BE2C (cell line): ENCODE measurements around the gene TMCO1.
"Not testable (repeated sequence)": the region's sequence is repeated elsewhere in the genome, so short reads cannot be mapped to it uniquely, and the experiment has no call there.

Experiments
- DNase-seq: peaks from one replicate; pipeline ENCODE4 v3.0.0-alpha.2; 2020
- H3K27me3 ChIP-seq: fragments of 250-450 bp; sonication (Bioruptor Pico); 2 replicates; pipeline ENCODE4 v1.5.1; 2020; ENCODE audit warnings: mild to moderate bottlenecking
- H3K36me3 ChIP-seq: fragments of 250-450 bp; sonication (Bioruptor Pico); 2 replicates; pipeline ENCODE4 v1.5.1; 2020; ENCODE audit warnings: mild to moderate bottlenecking
- H3K4me1 ChIP-seq: fragments of 250-450 bp; sonication (Bioruptor Pico); 2 replicates; pipeline ENCODE4 v1.5.1; 2020
- H3K4me3 ChIP-seq: 2 replicates; pipeline ENCODE4 v1.5.1; 2011; ENCODE audit warnings: low read depth, low read length
- H3K9me3 ChIP-seq: fragments of 250-450 bp; sonication (Bioruptor Pico); 2 replicates; pipeline ENCODE4 v1.5.1; 2020
- TF ChIP-seq, protein P1 (sequence below): IDR thresholded peaks from 2 replicates; pipeline ENCODE4 v1.5.1; 2012; ENCODE audit warnings: mild to moderate bottlenecking, low read depth, low read length

TMCO1 gene

DNA sequence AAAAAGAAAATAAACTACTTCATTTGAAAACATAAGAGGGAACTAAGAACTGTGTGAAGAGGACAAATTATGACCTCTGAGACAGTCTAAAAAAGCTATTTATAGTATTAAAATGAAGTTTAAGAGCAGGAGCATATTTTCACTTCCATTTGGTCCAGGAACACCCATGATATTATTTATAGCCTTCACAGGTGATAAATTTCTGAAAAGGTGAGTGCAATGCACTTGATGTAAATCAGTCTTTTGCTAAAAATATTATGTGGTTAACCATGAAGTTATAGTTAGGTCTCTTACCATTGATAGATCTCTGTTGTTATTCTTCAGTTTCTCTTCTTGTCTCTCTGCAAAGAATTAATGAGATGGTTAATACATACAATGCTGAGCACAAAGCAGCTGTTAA is 14.7 kb downstream of the TMCO1 start:
- Histone ChIP-seq H3K36me3 (peaks cover 29% of the 10 kb centered on the region), H3K9me3 (no peaks in the 10 kb centered on the region), H3K4me1 (no peaks in the 10 kb centered on the region), H3K4me3 (no peak overlapping the region), H3K27me3 (no peaks in the 10 kb centered on the region)
- no peak for DNase-seq
- TF ChIP-seq, protein P1, sequence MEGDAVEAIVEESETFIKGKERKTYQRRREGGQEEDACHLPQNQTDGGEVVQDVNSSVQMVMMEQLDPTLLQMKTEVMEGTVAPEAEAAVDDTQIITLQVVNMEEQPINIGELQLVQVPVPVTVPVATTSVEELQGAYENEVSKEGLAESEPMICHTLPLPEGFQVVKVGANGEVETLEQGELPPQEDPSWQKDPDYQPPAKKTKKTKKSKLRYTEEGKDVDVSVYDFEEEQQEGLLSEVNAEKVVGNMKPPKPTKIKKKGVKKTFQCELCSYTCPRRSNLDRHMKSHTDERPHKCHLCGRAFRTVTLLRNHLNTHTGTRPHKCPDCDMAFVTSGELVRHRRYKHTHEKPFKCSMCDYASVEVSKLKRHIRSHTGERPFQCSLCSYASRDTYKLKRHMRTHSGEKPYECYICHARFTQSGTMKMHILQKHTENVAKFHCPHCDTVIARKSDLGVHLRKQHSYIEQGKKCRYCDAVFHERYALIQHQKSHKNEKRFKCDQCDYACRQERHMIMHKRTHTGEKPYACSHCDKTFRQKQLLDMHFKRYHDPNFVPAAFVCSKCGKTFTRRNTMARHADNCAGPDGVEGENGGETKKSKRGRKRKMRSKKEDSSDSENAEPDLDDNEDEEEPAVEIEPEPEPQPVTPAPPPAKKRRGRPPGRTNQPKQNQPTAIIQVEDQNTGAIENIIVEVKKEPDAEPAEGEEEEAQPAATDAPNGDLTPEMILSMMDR = no peak

DNA sequence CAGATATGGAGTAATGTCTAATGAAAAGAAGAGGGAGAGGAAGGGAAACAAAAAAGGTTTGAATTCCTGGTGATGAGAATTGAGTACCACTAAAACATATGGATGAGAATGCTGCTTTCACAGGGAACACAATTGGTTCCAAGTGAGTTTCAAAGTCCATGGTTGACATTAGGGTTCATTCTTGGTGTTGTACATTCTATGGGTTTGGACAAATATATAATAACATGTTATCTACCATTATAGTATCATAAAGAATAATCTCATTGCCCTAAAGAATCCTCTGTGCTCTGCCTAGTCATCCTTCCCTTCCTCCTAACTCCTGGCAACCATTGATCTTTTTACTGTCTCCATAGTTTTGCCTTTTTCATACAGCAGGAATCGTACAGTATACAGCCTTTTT is 20.1 kb downstream of the TMCO1 start:
- Histone ChIP-seq H3K36me3 (peaks cover 27% of the 10 kb centered on the region), H3K27me3 (no peaks in the 10 kb centered on the region), H3K4me1 (no peaks in the 10 kb centered on the region)

DNA sequence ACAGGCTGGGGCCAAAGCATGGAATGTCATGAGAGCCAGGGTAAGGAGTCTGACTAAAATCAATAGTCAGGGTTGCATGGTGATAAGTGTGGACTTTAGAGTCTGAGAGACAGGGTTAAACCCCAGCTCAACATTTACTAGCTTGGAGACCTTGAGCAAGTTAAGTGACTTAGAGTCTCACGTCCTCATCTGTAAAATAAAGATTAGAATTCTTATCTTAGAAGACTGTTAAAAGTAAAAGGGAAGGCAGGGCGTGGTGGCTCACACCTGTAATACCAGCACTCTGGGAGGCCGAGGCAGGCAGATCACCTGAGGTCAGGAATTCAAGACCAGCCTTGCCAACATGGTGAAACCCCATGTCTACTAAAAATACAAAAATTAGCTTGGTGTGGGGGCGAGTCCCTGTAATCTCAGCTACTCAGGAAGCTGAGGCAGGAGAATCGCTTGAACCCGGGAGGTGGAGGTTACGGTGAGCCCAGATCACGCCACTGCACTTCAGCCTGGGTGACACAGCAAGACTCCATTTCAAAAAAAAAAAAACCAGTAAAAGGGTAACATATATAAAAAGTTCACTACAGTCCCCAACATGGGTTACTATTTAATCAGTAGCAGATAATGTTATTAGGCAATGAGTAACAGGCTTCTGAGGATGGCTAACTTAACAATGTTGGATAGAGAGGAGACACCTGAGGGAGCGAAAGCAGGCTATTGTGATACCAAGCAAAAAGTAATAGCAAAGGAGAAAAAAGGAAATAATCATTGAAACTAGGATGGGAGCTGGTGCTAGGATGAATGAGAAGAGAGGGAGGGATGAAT is 20.8 kb downstream of the TMCO1 start:
- Histone ChIP-seq H3K36me3 (peaks cover 26% of the 10 kb centered on the region), H3K4me1 (no peaks in the 10 kb centered on the region)
- DNase-seq = no peak

More for the DNA sequence above, 20.1 kb downstream of the TMCO1 start:
- H3K4me3 ChIP-seq = no peak overlapping the region
- TF ChIP-seq, protein P1 = no peak
- DNase-seq = no peak
- no peaks in the 10 kb centered on the region for H3K9me3 ChIP-seq

DNA sequence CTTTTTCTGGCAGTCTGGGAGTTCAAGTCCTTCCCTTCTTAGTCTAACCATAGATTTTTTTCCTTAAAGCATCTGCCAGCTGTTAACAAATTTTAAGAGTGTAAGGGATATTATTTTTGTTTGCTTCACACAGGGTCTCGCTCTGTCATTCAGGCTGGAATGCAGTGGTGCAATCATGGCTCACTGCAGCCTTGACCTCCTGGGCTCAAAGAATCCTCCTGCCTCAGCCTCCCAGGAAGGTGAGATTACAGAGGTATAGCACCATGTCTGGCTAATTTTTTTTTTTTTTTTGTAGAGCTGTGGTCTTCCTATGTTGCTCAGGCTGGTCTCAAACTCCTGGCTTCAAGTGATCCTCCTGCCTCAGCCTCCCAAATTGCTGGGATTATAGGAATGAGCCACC is 23.8 kb downstream of the TMCO1 start:
- not testable (repeated sequence) for H3K4me1 ChIP-seq, DNase-seq, H3K9me3 ChIP-seq, H3K27me3 ChIP-seq, H3K4me3 ChIP-seq
- H3K36me3 ChIP-seq = peaks cover 42% of the 10 kb centered on the region

More for the DNA sequence above, 20.8 kb downstream of the TMCO1 start:
- Histone ChIP-seq H3K27me3 (no peaks in the 10 kb centered on the region), H3K9me3 (no peaks in the 10 kb centered on the region), H3K4me3 (no peak overlapping the region)
- TF ChIP-seq, protein P1 = no peak

DNA sequence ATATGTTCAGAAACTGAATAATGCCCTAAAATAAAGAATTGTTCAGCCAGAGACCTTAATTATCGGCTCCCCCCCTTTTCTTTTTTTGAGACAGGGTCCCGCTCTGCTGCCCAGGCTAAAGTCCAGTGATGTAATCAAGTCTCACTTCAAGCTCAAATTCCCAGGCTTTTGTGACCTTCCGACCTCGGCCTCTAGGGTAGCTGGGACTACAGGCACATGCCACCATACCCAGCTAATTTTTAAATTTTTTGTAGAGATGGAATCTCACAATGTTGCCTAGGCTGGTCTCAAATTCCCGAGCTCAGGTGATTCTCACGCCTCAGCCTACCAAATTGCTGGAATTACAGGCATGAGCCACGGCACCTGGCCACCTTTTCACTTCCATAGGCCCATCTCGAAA is 26.5 kb downstream of the TMCO1 start:
- H3K36me3 ChIP-seq = peaks cover 45% of the 10 kb centered on the region
- H3K9me3 ChIP-seq = no peaks in the 10 kb centered on the region
- TF ChIP-seq, protein P1 = no peak
- no peaks in the 10 kb centered on the region for H3K27me3 ChIP-seq
- no peak overlapping the region for H3K4me3 ChIP-seq
- no peak for DNase-seq
- H3K4me1 ChIP-seq = no peaks in the 10 kb centered on the region

DNA sequence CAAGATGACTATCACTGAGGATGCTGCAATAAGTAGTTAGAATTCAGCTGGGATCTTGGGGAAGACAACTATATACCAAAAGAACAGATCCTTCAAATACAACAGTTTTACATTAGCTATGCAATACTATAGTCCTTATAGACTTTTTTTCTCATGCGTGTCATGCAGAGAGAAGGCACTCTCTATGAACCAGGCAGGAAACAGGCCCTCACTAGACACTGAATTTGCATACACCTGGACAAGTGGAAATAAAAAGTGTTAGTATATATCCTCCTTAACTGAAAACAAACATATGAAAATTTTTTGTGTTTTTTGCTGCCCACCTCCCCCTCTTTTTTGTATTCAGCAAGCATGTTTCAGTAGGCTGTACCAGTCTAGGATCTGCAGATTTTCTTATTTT is 29.9 kb downstream of the TMCO1 start:
- no peaks in the 10 kb centered on the region for H3K9me3 ChIP-seq
- DNase-seq = no peak
- H3K4me1 ChIP-seq = no peaks in the 10 kb centered on the region
- no peaks in the 10 kb centered on the region for H3K27me3 ChIP-seq
- TF ChIP-seq, protein P1 = no peak
- peaks cover 38% of the 10 kb centered on the region for H3K36me3 ChIP-seq
- H3K4me3 ChIP-seq = no peak overlapping the region
